Activated naive CD4-positive, alpha-beta T cell treated with Interleukin-2 at 50 U/mL for 16 hours (primary cell): ENCODE results near the gene NEK7.
"Not testable (repeated sequence)": the region's sequence is repeated elsewhere in the genome, so short reads cannot be mapped to it uniquely, and the experiment has no call there.

Experiments used
- DNase-seq: peaks from one replicate; pipeline ENCODE4 v3.0.0-alpha.2; 2020

Gene NEK7

GRCh38 chr1:198156745-198157240, at the start of gene NEK7:
TSS of gene NEK7 (plus strand) at chr1:198156998. CDS start at chr1:198232581, 75,583 bp downstream.
- DNase-seq, result peak; percentile 68

- no peak for DNase-seq
These were observed 49.7 kb upstream of the NEK7 start for GRCh38 chr1:198107091-198107501.

- DNase-seq, result no peak
These were observed 48.0 kb upstream of the NEK7 start for GRCh38 chr1:198108636-198109370.

- DNase-seq, result no peak
These were observed 47.5 kb upstream of the NEK7 start for GRCh38 chr1:198109371-198109715.

GRCh38 chr1:198113342-198113750, 43.5 kb upstream of the NEK7 start:
- DNase-seq, result no peak

- no peak for DNase-seq
These were observed 40.7 kb upstream of the NEK7 start for GRCh38 chr1:198116069-198116468.

GRCh38 chr1:198116469-198116868, 40.3 kb upstream of the NEK7 start:
- DNase-seq, result no peak

GRCh38 chr1:198117267-198117666, 39.5 kb upstream of the NEK7 start:
- DNase-seq, result no peak

- DNase-seq, result no peak
These were observed 38.7 kb upstream of the NEK7 start for GRCh38 chr1:198118134-198118533.

- DNase-seq, result no peak
These were observed 36.9 kb upstream of the NEK7 start for GRCh38 chr1:198119906-198120305.

- no peak for DNase-seq
These were observed 35.6 kb upstream of the NEK7 start for GRCh38 chr1:198121056-198121826.

GRCh38 chr1:198122693-198123092, 34.1 kb upstream of the NEK7 start:
- no peak for DNase-seq

GRCh38 chr1:198123133-198123532, 33.7 kb upstream of the NEK7 start:
- no peak for DNase-seq

- no peak for DNase-seq
These were observed 32.1 kb upstream of the NEK7 start for GRCh38 chr1:198124673-198125072.

- no peak for DNase-seq
These were observed 30.6 kb upstream of the NEK7 start for GRCh38 chr1:198125995-198126735.

- no peak for DNase-seq
These were observed 28.3 kb upstream of the NEK7 start for GRCh38 chr1:198128533-198128932.

- not testable (repeated sequence) for DNase-seq
These were observed 26.7 kb upstream of the NEK7 start for GRCh38 chr1:198130053-198130452.

- DNase-seq, result no peak
These were observed 24.6 kb upstream of the NEK7 start for GRCh38 chr1:198132060-198132781.

GRCh38 chr1:198134252-198134651, 22.5 kb upstream of the NEK7 start:
- DNase-seq, result no peak

GRCh38 chr1:198135366-198135765, 21.4 kb upstream of the NEK7 start:
- DNase-seq, result no peak

- DNase-seq, result no peak
These were observed 15.0 kb upstream of the NEK7 start for GRCh38 chr1:198141668-198142351.

- no peak for DNase-seq
These were observed 13.0 kb upstream of the NEK7 start for GRCh38 chr1:198143797-198144196.
